Caco-2 (cell line): ENCODE data around the gene GP1BB. TPM values are rescaled to one million over a fixed set of nuclear protein-coding genes. Genes with fewer than 3 reads are reported as not detected.

ENCODE experiments used
- BruUV-seq: library from RNA; stranded (reverse); fragments of 400-500 nt; replicated peaks from 2 replicates; lab custom pipeline; 2021; lab: Mats Ljungman, UMichigan
- CTCF ChIA-PET: fragments of 300-600 bp; sonication (Branson Sonifier 250); formaldehyde crosslinking; loops from one replicate; lab custom pipeline; 2022; ENCODE audit warnings: antibody characterized with exemption; lab: Charles Lee
- POLR2A ChIA-PET: fragments of 300-600 bp; sonication (Branson Sonifier 250); formaldehyde crosslinking; loops from one replicate; lab custom pipeline; 2022; ENCODE audit warnings: antibody characterized with exemption; lab: Charles Lee
- DNase-seq, 2 experiments: peaks; one replicate each; pipeline versions ENCODE4 v3.0.0 to v3.0.0-alpha.2; 2020 to 2022
- H3K27me3 ChIP-seq: replicated peaks from 2 replicates; pipeline ENCODE4 v1.6.0; 2011; ENCODE audit warnings: low read length; ENCODE audit not compliant: control insufficient read depth, insufficient read depth
- H3K36me3 ChIP-seq: 2 replicates; pipeline ENCODE4 v1.5.1; 2011; ENCODE audit warnings: low read length; ENCODE audit not compliant: control insufficient read depth, insufficient read depth
- H3K4me1 ChIP-seq: fragments of 250-450 bp; sonication (Bioruptor Pico); 2 replicates; pipeline ENCODE4 v1.5.1; 2020; ENCODE audit warnings: mild to moderate bottlenecking
- H3K4me3 ChIP-seq: 2 replicates; pipeline ENCODE4 v1.5.1; 2011; ENCODE audit warnings: low read depth, mild to moderate bottlenecking, control low read depth, low read length
- H3K9me3 ChIP-seq: fragments of 250-450 bp; sonication (Bioruptor Pico); 2 replicates; pipeline ENCODE4 v1.5.1; 2020; ENCODE audit warnings: mild to moderate bottlenecking, moderate library complexity
- H3K27ac Mint-ChIP-seq: one replicate; pipeline ENCODE4 v1.8.0; 2022; ENCODE audit warnings: mixed read lengths; ENCODE audit not compliant: unreplicated experiment
- H3K27me3 Mint-ChIP-seq: one replicate; pipeline ENCODE4 v1.8.0; 2022; ENCODE audit warnings: mixed read lengths; ENCODE audit not compliant: insufficient read depth, unreplicated experiment
- H3K36me3 Mint-ChIP-seq: one replicate; pipeline ENCODE4 v1.8.0; 2022; ENCODE audit warnings: mild to moderate bottlenecking, mixed read lengths; ENCODE audit not compliant: insufficient read depth, unreplicated experiment
- H3K4me1 Mint-ChIP-seq: one replicate; pipeline ENCODE4 v1.8.0; 2022; ENCODE audit warnings: low read depth, mixed read lengths; ENCODE audit not compliant: unreplicated experiment
- H3K4me3 Mint-ChIP-seq: one replicate; pipeline ENCODE4 v1.8.0; 2022; ENCODE audit warnings: mild to moderate bottlenecking, moderate library complexity, mixed read lengths; ENCODE audit not compliant: unreplicated experiment
- H3K9me3 Mint-ChIP-seq: one replicate; pipeline ENCODE4 v1.8.0; 2022; ENCODE audit warnings: mixed read lengths; ENCODE audit not compliant: unreplicated experiment
- intact Hi-C: fragments of 100-400 bp; cut with micrococcal nuclease; formaldehyde crosslinking; loops from one replicate; pipeline ENCODE4 v1.10.0; 2022; ENCODE audit not compliant: unreplicated experiment
- total RNA-seq: library from RNA; stranded (reverse); gene quantifications from 2 replicates; pipeline ENCODE4 v1.2.3, GENCODE V29; 2022
- TF ChIP-seq, protein P1 (sequence below), 2 experiments: fragments of 200-600 bp in 1 of 2; IDR thresholded peaks; 1 replicate in 1 of 2; 2 replicates in 1 of 2; pipeline versions ENCODE4 v1.5.1 to v1.8.0; 2011 to 2022; ENCODE audit warnings: antibody characterized with exemption in 1 of 2, control low read depth in 1 of 2, inconsistent platforms in 1 of 2, low read depth in 1 of 2, low read length in 1 of 2, mild to moderate bottlenecking in 1 of 2, moderate library complexity in 1 of 2; ENCODE audit not compliant: insufficient read depth in 1 of 2, severe bottlenecking in 1 of 2, unreplicated experiment in 1 of 2

The GP1BB gene
- total RNA-seq, 1 experiment from 2014 or later = 1.0 TPM

DNA sequence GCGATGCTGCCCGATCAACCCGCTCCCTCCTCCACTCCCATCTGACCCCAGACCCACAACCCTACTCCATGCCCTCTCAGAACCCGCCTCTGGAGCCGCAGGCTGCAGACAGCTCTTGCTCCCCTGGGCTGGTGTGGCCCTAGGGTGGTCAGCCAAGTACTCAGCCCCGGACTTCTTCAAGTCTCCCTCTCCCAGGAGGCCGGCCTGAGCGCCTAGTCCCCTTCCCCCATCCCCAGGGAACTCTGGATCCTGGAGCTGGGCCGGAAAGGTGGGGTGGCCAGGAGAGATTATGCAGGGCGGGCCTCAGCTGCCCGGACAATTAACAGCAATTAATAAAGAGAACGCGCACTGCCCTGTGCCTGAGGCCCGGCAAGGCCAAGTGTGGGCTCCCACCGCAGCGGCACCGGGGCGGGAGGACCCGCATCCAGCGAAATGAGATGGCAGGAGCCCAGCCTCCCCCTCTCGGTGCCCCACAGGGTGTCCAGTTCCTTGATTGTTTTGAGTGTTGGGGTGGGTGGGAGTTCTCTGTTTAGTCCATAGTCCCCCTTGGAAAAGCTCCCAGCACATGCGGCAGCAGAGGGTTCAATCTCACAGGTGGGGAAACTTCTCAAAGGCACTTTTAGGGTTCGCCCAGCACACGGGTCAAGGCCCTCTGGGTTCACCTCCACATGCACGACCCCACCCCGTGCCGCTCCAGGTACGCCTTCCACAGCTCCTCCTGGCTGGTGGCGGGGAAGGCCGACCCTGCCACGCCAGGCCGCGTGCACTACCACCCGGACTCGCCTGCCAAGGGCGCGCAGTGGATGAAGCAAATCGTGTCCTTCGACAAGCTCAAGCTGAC lies 40.3 kb downstream of the GP1BB start:
- intact Hi-C loops = no loop called here
- DNase-seq = no peak
- H3K4me3 Mint-ChIP-seq = no peak overlapping the region
- Histone ChIP-seq H3K4me3 (no peak overlapping the region), H3K36me3 (no peaks in the 10 kb centered on the region), H3K27me3 (no peaks in the 10 kb centered on the region), H3K9me3 (no peaks in the 10 kb centered on the region), H3K4me1 (peaks cover 12% of the 10 kb centered on the region)
- ChIA-PET CTCF (interaction anchor here (1.5 kb wide), 1 partner anchor 33 kb away, joined by 4 read pairs; no protein-coding TSS in a partner anchor), POLR2A (no interaction called here)
- H3K27me3 Mint-ChIP-seq = peaks cover 7% of the 10 kb centered on the region
- no peak overlapping the region for H3K27ac Mint-ChIP-seq
- H3K9me3 Mint-ChIP-seq = no peaks in the 10 kb centered on the region
- BruUV-seq = no TSS peak
- H3K4me1 Mint-ChIP-seq = peaks cover 12% of the 10 kb centered on the region
- no peaks in the 10 kb centered on the region for H3K36me3 Mint-ChIP-seq
- TF ChIP-seq, protein P1, sequence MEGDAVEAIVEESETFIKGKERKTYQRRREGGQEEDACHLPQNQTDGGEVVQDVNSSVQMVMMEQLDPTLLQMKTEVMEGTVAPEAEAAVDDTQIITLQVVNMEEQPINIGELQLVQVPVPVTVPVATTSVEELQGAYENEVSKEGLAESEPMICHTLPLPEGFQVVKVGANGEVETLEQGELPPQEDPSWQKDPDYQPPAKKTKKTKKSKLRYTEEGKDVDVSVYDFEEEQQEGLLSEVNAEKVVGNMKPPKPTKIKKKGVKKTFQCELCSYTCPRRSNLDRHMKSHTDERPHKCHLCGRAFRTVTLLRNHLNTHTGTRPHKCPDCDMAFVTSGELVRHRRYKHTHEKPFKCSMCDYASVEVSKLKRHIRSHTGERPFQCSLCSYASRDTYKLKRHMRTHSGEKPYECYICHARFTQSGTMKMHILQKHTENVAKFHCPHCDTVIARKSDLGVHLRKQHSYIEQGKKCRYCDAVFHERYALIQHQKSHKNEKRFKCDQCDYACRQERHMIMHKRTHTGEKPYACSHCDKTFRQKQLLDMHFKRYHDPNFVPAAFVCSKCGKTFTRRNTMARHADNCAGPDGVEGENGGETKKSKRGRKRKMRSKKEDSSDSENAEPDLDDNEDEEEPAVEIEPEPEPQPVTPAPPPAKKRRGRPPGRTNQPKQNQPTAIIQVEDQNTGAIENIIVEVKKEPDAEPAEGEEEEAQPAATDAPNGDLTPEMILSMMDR (IDR thresholded peaks at IDR 0.05; ENCODE audit: insufficient read depth in 1 of 2, low read depth in 1 of 2, low read length in 1 of 2, severe bottlenecking in 1 of 2, unreplicated experiment in 1 of 2) = no peak

DNA sequence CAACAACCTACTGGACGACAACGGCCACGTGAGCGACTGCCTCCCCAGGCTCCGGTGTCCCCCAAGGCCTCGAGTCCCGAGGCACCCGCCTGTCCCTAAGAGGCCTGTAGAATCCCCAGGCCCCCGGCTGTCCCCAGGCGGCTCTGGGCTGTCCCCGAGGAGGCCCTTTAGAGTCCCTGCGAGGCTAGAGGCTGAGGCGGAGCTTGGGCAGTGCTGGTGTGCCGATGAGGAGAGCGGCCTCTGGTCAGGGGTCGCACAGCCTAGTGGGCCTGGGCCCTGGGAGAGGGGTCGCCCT lies 40.9 kb downstream of the GP1BB start:
- Mint-ChIP-seq H3K9me3 (no peaks in the 10 kb centered on the region), H3K36me3 (no peaks in the 10 kb centered on the region), H3K4me3 (no peak overlapping the region), H3K27me3 (peaks cover 7% of the 10 kb centered on the region), H3K4me1 (peaks cover 12% of the 10 kb centered on the region), H3K27ac (no peak overlapping the region)
- Histone ChIP-seq H3K27me3 (no peaks in the 10 kb centered on the region), H3K9me3 (no peaks in the 10 kb centered on the region), H3K4me3 (no peak overlapping the region), H3K4me1 (peaks cover 12% of the 10 kb centered on the region), H3K36me3 (no peaks in the 10 kb centered on the region)
- intact Hi-C loops = no loop called here
- POLR2A ChIA-PET = no interaction called here
- no peak for DNase-seq
- TF ChIP-seq, protein P1 (IDR thresholded peaks at IDR 0.05; ENCODE audit: insufficient read depth in 1 of 2, low read depth in 1 of 2, low read length in 1 of 2, severe bottlenecking in 1 of 2, unreplicated experiment in 1 of 2) = no peak
- no TSS peak for BruUV-seq
- CTCF ChIA-PET = no interaction called here

DNA sequence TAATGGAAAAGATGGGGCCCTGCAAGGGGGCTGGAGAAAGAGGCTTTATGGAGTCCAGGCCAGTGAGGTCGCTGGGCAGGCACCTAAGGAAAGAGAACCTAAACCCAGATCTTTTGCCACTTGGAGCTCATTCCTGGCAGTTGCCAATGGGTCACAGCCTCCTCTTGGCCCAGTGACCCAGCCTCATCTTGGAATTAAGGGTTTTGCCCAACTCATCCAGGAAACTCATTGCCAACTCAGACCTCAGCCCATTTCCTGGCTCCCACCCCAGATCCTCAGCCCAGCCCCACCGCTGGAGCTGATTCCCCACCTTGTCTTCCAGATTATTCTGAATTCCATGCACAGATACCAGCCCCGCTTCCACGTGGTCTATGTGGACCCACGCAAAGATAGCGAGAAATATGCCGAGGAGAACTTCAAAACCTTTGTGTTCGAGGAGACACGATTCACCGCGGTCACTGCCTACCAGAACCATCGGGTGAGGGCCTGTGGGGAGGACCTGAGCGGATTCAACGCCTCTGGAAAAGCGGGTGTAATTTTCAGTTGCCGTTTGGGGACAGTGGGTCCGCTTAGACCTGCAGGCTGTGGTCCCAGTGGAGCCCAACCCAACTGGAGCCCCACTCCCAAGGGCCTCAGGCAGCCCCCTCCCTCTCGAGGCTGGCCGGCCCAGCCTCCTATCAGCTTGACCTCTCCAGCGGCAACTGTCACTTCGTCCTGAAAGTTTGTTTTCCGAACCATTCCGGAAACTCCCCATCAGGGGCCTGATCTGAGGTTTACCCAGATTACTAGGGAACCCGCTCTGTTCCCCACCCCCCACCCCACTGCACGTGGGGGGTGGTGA lies 41.5 kb downstream of the GP1BB start:
- H3K4me3 Mint-ChIP-seq = no peak overlapping the region
- Histone ChIP-seq H3K36me3 (no peaks in the 10 kb centered on the region), H3K4me3 (no peak overlapping the region), H3K4me1 (peaks cover 12% of the 10 kb centered on the region), H3K9me3 (no peaks in the 10 kb centered on the region), H3K27me3 (no peaks in the 10 kb centered on the region)
- H3K36me3 Mint-ChIP-seq = no peaks in the 10 kb centered on the region
- H3K27me3 Mint-ChIP-seq = peaks cover 5% of the 10 kb centered on the region
- H3K27ac Mint-ChIP-seq = no peak overlapping the region
- TF ChIP-seq, protein P1 (IDR thresholded peaks at IDR 0.05; ENCODE audit: insufficient read depth in 1 of 2, low read depth in 1 of 2, low read length in 1 of 2, severe bottlenecking in 1 of 2, unreplicated experiment in 1 of 2) = no peak
- CTCF ChIA-PET = interaction anchor here (1.8 kb wide), 1 partner anchor 34 kb away, joined by 5 read pairs; no protein-coding TSS in a partner anchor
- intact Hi-C loops = no loop called here
- peaks cover 7% of the 10 kb centered on the region for H3K4me1 Mint-ChIP-seq
- H3K9me3 Mint-ChIP-seq = no peaks in the 10 kb centered on the region
- DNase-seq = no peak
- BruUV-seq = no TSS peak
- POLR2A ChIA-PET = no interaction called here
